Breast epithelium (tissue), 4 donors: ENCODE measurements around the gene FCRLA. TPM values are rescaled to one million over a fixed set of nuclear protein-coding genes. Genes with fewer than 3 reads are reported as not detected.

Source experiments
- DNase-seq, 2 donors: peaks; one replicate each; pipeline ENCODE4 v3.0.0-alpha.2; 2019; ENCODE audit warnings: low spot score in 2 of 2
- H3K27ac ChIP-seq, 2 donors: fragments of 200-600 bp; sonication (generic) in 1 of 2; one replicate each; pipeline ENCODE4 v1.5.1; 2016 to 2019; ENCODE audit warnings: mild to moderate bottlenecking in 1 of 2
- H3K27me3 ChIP-seq, 2 donors: fragments of 200-600 bp; sonication (generic) in 1 of 2; one replicate each; pipeline versions ENCODE4 v1.5.1 to v1.6.0; 2017 to 2019; ENCODE audit warnings: control low read depth in 1 of 2, mild to moderate bottlenecking in 1 of 2
- H3K36me3 ChIP-seq: fragments of 200-600 bp; one replicate; pipeline ENCODE4 v1.5.1; 2019
- H3K4me1 ChIP-seq, 2 donors: fragments of 200-600 bp; sonication (generic); one replicate each; pipeline ENCODE4 v1.5.1; 2016 to 2019; ENCODE audit warnings: control low read depth in 1 of 2
- H3K4me3 ChIP-seq, 3 donors: fragments of 200-600 bp; sonication (generic); 1 replicate in 2 of 3; 2 replicates in 1 of 3; pipeline ENCODE4 v1.5.1; 2016 to 2019; ENCODE audit warnings: mild to moderate bottlenecking in 3 of 3, moderate library complexity in 2 of 3
- H3K9me3 ChIP-seq, 2 donors: fragments of 200-600 bp; sonication (generic) in 1 of 2; one replicate each; pipeline ENCODE4 v1.5.1; 2016 to 2019; ENCODE audit warnings: control low read depth in 1 of 2
- POLR2A ChIP-seq: fragments of 450-650 bp; IDR thresholded peaks from one replicate; pipeline ENCODE4 v1.6.1; 2016; ENCODE audit warnings: antibody characterized with exemption, mild to moderate bottlenecking, moderate library complexity
- POLR2AphosphoS5 ChIP-seq, 3 donors: sonication (generic); formaldehyde crosslinking; IDR thresholded peaks; one replicate each; pipeline ENCODE4 v1.6.1; 2017; ENCODE audit warnings: antibody characterized with exemption in 3 of 3
- intact Hi-C: fragments of 100-400 bp; cut with DNase I; formaldehyde crosslinking; loops from one replicate; pipeline ENCODE4 v1.15.1; 2023; ENCODE audit warnings: low total_unique reads
- total RNA-seq, 3 donors: library from RNA; depleted of rRNA; stranded (reverse); fragments of >200 nt; gene quantifications; one replicate each; pipeline ENCODE4 v1.1.0, GENCODE V29; 2016
- TF ChIP-seq, protein P1 (sequence below), 3 donors: fragments of 450-650 bp; IDR thresholded peaks; one replicate each; pipeline ENCODE4 v1.5.1; 2016 to 2017; ENCODE audit warnings: antibody characterized with exemption in 3 of 3, mild to moderate bottlenecking in 3 of 3, moderate library complexity in 3 of 3

The FCRLA gene
- total RNA-seq, 3 donors from 2014 or later = 0.15 TPM; not detected in 2

DNA sequence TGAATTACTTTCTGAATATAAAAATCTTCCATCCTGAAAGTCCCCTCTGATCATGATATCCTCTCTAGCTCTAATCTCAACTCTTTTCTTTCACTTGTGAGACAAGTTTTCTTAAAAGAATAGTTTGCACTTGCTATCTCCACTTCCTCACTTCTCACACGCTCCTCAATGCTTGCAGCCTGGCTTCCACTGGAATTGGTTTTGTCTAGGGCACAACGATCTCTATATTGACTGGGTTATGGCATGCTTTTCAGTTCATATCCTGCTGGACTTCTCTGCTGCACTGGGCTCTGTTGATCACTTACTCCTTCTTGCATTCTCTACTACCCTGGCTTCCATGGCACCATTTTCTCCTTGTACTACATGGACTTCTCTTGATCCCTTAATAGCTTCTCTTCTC is 474 bp downstream of the FCRLA start:
- Histone ChIP-seq H3K4me1 (no peaks in the 10 kb centered on the region), H3K4me3 (no peak overlapping the region), H3K9me3 (no peaks in the 10 kb centered on the region), H3K36me3 (no peaks in the 10 kb centered on the region), H3K27me3 (no peaks in the 10 kb centered on the region), H3K27ac (no peak overlapping the region)
- no peak for DNase-seq
- intact Hi-C loops = no loop called here
- TF ChIP-seq, protein P1, sequence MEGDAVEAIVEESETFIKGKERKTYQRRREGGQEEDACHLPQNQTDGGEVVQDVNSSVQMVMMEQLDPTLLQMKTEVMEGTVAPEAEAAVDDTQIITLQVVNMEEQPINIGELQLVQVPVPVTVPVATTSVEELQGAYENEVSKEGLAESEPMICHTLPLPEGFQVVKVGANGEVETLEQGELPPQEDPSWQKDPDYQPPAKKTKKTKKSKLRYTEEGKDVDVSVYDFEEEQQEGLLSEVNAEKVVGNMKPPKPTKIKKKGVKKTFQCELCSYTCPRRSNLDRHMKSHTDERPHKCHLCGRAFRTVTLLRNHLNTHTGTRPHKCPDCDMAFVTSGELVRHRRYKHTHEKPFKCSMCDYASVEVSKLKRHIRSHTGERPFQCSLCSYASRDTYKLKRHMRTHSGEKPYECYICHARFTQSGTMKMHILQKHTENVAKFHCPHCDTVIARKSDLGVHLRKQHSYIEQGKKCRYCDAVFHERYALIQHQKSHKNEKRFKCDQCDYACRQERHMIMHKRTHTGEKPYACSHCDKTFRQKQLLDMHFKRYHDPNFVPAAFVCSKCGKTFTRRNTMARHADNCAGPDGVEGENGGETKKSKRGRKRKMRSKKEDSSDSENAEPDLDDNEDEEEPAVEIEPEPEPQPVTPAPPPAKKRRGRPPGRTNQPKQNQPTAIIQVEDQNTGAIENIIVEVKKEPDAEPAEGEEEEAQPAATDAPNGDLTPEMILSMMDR (IDR thresholded peaks at IDR 0.05) = no peak
- TF ChIP-seq POLR2AphosphoS5 (IDR thresholded peaks at IDR 0.05) (no peak), POLR2A (no peak)

DNA sequence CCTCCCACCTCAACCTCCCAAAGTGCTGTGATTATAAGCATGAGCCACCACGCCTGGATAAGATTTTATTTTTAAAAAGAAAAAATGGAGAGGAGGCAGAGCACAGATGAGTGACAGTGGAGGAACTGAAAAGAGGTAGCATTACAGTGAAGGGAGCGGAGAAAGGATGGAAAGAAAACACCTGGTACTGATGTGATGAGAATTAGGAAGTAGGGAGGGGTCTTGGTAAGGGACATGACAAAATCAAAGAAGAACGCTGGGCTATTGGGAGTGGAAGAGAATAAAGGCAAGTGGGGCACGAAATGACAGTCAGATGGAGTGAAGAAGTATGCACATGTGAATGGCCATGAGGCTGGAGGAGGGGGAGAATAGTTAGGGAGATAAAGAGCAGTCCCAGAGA is 2.3 kb downstream of the FCRLA start:
- DNase-seq = no peak
- H3K36me3 ChIP-seq = no peaks in the 10 kb centered on the region
- no peak overlapping the region for H3K27ac ChIP-seq
- intact Hi-C loops = no loop called here
- TF ChIP-seq, protein P1 (IDR thresholded peaks at IDR 0.05) = no peak
- TF ChIP-seq POLR2A (no peak), POLR2AphosphoS5 (IDR thresholded peaks at IDR 0.05) (no peak)
- H3K27me3 ChIP-seq = no peaks in the 10 kb centered on the region
- H3K9me3 ChIP-seq = no peaks in the 10 kb centered on the region
- H3K4me3 ChIP-seq = no peak overlapping the region
- no peaks in the 10 kb centered on the region for H3K4me1 ChIP-seq

DNA sequence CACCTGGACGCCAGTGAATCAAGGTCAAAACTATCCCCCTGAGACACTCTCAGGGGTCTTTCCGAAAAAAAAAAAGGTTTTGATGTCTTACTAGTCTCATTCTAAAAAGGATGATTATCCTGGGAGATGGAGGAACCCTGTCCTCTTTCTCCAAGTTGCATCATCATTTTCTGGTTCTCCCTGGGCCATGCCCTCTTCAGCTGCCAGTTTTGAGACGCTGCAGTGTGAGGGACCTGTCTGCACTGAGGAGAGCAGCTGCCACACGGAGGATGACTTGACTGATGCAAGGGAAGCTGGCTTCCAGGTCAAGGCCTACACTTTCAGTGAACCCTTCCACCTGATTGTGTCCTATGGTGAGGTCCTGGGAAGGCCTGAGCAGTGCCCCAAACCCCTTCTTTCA is 3.5 kb downstream of the FCRLA start:
- no peak for TF ChIP-seq POLR2A
- TF ChIP-seq, protein P1 (IDR thresholded peaks at IDR 0.05) = no peak
- no peak for TF ChIP-seq POLR2AphosphoS5 (IDR thresholded peaks at IDR 0.05)
- no peaks in the 10 kb centered on the region for H3K4me1 ChIP-seq
- intact Hi-C loops = no loop called here

DNA sequence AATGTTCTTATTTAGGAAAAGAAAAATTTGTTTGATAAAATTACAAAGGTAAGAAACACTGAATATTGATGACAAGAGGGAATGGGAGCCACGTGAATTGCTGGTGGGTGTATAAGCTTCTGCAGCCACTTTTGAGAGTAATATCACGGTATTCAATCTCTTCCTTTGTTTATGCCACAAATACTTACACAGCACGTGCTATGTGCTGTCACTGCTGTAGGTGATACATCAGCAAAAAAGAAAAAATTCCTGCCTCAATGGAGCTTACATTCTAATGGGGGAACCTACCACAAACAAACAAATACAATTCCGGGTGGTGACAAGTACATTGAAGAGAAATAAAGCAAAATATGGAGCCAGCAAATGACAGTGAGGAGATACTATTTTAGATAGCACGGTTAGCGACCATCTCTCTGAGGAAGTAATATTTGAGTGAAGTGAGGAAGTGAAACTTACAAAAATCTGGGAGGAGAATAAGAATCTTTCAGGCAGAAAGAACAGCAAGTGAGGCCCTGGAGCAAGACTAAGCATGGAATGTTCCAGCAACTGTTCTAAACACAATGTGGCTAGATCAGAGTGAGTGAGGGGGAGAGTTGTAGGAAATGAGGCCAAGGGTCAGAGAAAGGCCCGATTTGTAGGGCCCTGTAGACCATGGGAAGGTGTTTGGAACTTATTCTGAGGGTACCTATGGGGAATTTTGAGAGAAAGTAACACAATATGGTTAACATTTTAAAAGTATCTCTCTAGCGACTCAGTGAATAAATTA is 11.7 kb downstream of the FCRLA start:
- H3K36me3 ChIP-seq = no peaks in the 10 kb centered on the region
- H3K4me1 ChIP-seq = no peaks in the 10 kb centered on the region
- no peaks in the 10 kb centered on the region for H3K27me3 ChIP-seq
- intact Hi-C loops = no loop called here
- no peak for DNase-seq
- H3K4me3 ChIP-seq = no peak overlapping the region
- H3K9me3 ChIP-seq = no peaks in the 10 kb centered on the region
- TF ChIP-seq, protein P1 (IDR thresholded peaks at IDR 0.05) = no peak
- no peak for TF ChIP-seq POLR2AphosphoS5 (IDR thresholded peaks at IDR 0.05)
- TF ChIP-seq POLR2A = no peak
- H3K27ac ChIP-seq = no peak overlapping the region

More for the DNA sequence above, 3.5 kb downstream of the FCRLA start:
- Histone ChIP-seq H3K27ac (no peak overlapping the region), H3K4me3 (no peak overlapping the region), H3K9me3 (no peaks in the 10 kb centered on the region), H3K36me3 (no peaks in the 10 kb centered on the region), H3K27me3 (no peaks in the 10 kb centered on the region)
- no peak for DNase-seq

DNA sequence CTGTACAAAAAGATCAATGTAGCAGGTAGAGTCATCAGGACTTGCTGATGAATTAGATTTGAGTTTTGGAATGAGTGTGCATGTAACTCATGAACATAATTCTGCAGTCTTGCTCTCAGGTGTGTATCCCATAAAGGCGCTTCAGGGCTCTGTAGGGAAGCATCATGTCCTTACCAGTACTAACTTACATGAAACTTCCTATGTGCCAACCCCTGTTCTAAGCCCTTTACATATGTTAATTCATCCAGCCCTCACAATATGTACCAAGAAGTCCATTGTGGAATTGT is 12.2 kb downstream of the FCRLA start:
- intact Hi-C loops = no loop called here
- Histone ChIP-seq H3K4me1 (no peaks in the 10 kb centered on the region), H3K27ac (no peak overlapping the region), H3K9me3 (no peaks in the 10 kb centered on the region), H3K27me3 (no peaks in the 10 kb centered on the region), H3K36me3 (no peaks in the 10 kb centered on the region), H3K4me3 (no peak overlapping the region)
- DNase-seq = no peak
- no peak for TF ChIP-seq POLR2A
- TF ChIP-seq POLR2AphosphoS5 (IDR thresholded peaks at IDR 0.05) = no peak
- TF ChIP-seq, protein P1 (IDR thresholded peaks at IDR 0.05) = no peak
